MM.1S (cell line): ENCODE results near the gene LRRC75A.

Experiments
- DNase-seq: peaks from one replicate; pipeline ENCODE4 v3.0.0-alpha.2; 2015
- H2AFZ ChIP-seq: fragments of 300-600 bp; sonication (generic); 2 replicates; pipeline ENCODE4 v1.6.0; 2016; ENCODE audit warnings: antibody characterized with exemption, low read length
- H3F3A ChIP-seq: fragments of 300-600 bp; sonication (generic); 2 replicates; pipeline ENCODE4 v1.6.1; 2016; ENCODE audit warnings: mild to moderate bottlenecking, antibody characterized with exemption, low read length, moderate library complexity, mixed read lengths; ENCODE audit not compliant: insufficient read depth
- H3K27ac ChIP-seq: fragments of 300-600 bp; sonication (generic); 2 replicates; pipeline ENCODE4 v1.5.1; 2016; ENCODE audit warnings: mild to moderate bottlenecking, low read length
- H3K27me3 ChIP-seq: fragments of 300-600 bp; sonication (generic); replicated peaks from 2 replicates; pipeline ENCODE4 v1.6.0; 2016; ENCODE audit warnings: low read length; ENCODE audit not compliant: insufficient read depth
- H3K36me3 ChIP-seq: fragments of 300-600 bp; sonication (generic); replicated peaks from 2 replicates; pipeline ENCODE4 v1.6.1; 2016; ENCODE audit warnings: mild to moderate bottlenecking, low read length, mixed read lengths; ENCODE audit not compliant: insufficient read depth
- H3K4me1 ChIP-seq: fragments of 300-600 bp; sonication (generic); 2 replicates; pipeline ENCODE4 v1.6.1; 2016; ENCODE audit warnings: low read length, mixed read lengths
- H3K4me2 ChIP-seq: fragments of 300-600 bp; sonication (generic); 2 replicates; pipeline ENCODE4 v1.6.0; 2016; ENCODE audit warnings: low read depth, low read length
- H3K4me3 ChIP-seq: fragments of 300-600 bp; sonication (generic); 2 replicates; pipeline ENCODE4 v1.5.1; 2016; ENCODE audit warnings: low read length, mixed read lengths
- H3K79me2 ChIP-seq: fragments of 300-600 bp; sonication (generic); 2 replicates; pipeline ENCODE4 v1.6.1; 2016; ENCODE audit warnings: mixed run types, low read length, mixed read lengths
- H3K9ac ChIP-seq: fragments of 300-600 bp; sonication (generic); 2 replicates; pipeline ENCODE4 v1.6.1; 2016; ENCODE audit warnings: low read length, mixed read lengths
- H3K9me2 ChIP-seq: fragments of 300-600 bp; sonication (generic); replicated peaks from 2 replicates; pipeline ENCODE4 v1.6.1; 2016; ENCODE audit warnings: mild to moderate bottlenecking, low read length, mixed read lengths; ENCODE audit not compliant: insufficient read depth
- H3K9me3 ChIP-seq: fragments of 300-600 bp; sonication (generic); replicated peaks from 2 replicates; pipeline ENCODE4 v1.6.1; 2016; ENCODE audit warnings: mild to moderate bottlenecking, low read length, mixed read lengths; ENCODE audit not compliant: insufficient read depth
- H4K20me1 ChIP-seq: fragments of 300-600 bp; sonication (generic); 2 replicates; pipeline ENCODE4 v1.6.1; 2016; ENCODE audit warnings: mild to moderate bottlenecking, low read length, moderate library complexity, mixed read lengths; ENCODE audit not compliant: insufficient read depth
- CTCF ChIP-seq: fragments of 300-600 bp; sonication (generic); IDR thresholded peaks from 2 replicates; pipeline ENCODE4 v1.5.1; 2016; ENCODE audit warnings: antibody characterized with exemption, low read length, mixed read lengths
- EZH2 ChIP-seq: fragments of 300-600 bp; sonication (generic); optimal IDR thresholded peaks from 2 replicates; pipeline ENCODE3; 2017; ENCODE audit warnings: low read depth, mild to moderate bottlenecking, antibody characterized with exemption, low read length, mixed read lengths
- EZH2phosphoT487 ChIP-seq: fragments of 300-600 bp; sonication (generic); IDR thresholded peaks from 2 replicates; pipeline ENCODE4 v1.6.1; 2018; ENCODE audit warnings: antibody characterized with exemption, low read length

The LRRC75A gene

GRCh38 chr17:16433514-16433913, 58.5 kb downstream of the LRRC75A start:
- no peaks in the 10 kb centered on the region for H3K27me3 ChIP-seq
- no peak overlapping the region for H3K4me3 ChIP-seq
- H3K9ac ChIP-seq: no peak overlapping the region
- no peaks in the 10 kb centered on the region for H3K79me2 ChIP-seq
- no peaks in the 10 kb centered on the region for H3K9me3 ChIP-seq
- TF ChIP-seq CTCF: no peak
- no peak for TF ChIP-seq EZH2
- no peak for TF ChIP-seq EZH2phosphoT487
- DNase-seq: no peak
- no peak overlapping the region for H3K4me2 ChIP-seq
- H3K36me3 ChIP-seq: no peaks in the 10 kb centered on the region
- H4K20me1 ChIP-seq: no peaks in the 10 kb centered on the region
- H3F3A ChIP-seq: no peaks in the 10 kb centered on the region
- no peak overlapping the region for H3K27ac ChIP-seq
- no peaks in the 10 kb centered on the region for H3K9me2 ChIP-seq
- no peak overlapping the region for H2AFZ ChIP-seq
- H3K4me1 ChIP-seq: peaks cover 4% of the 10 kb centered on the region; the same call in 1 of the 2 replicates

- no peaks in the 10 kb centered on the region for H3K79me2 ChIP-seq
These were observed 60.0 kb downstream of the LRRC75A start for GRCh38 chr17:16432017-16432416.

GRCh38 chr17:16430650-16431049, 61.3 kb downstream of the LRRC75A start:
- H3K27ac ChIP-seq: no peak overlapping the region
- H2AFZ ChIP-seq: no peak overlapping the region
- H3K9ac ChIP-seq: no peak overlapping the region
- no peak overlapping the region for H3K4me2 ChIP-seq
- H3K27me3 ChIP-seq: no peaks in the 10 kb centered on the region
- H3F3A ChIP-seq: no peaks in the 10 kb centered on the region
- no peaks in the 10 kb centered on the region for H3K4me1 ChIP-seq
- no peaks in the 10 kb centered on the region for H3K9me3 ChIP-seq
- no peaks in the 10 kb centered on the region for H4K20me1 ChIP-seq
- no peaks in the 10 kb centered on the region for H3K9me2 ChIP-seq
- H3K36me3 ChIP-seq: no peaks in the 10 kb centered on the region
- H3K79me2 ChIP-seq: no peaks in the 10 kb centered on the region
- DNase-seq: no peak
- H3K4me3 ChIP-seq: no peak overlapping the region
- TF ChIP-seq EZH2: no peak
- no peak for TF ChIP-seq EZH2phosphoT487
- no peak for TF ChIP-seq CTCF

More at GRCh38 chr17:16432017-16432416, 60.0 kb downstream of the LRRC75A start:
- H2AFZ ChIP-seq: no peak overlapping the region
- H3K4me3 ChIP-seq: no peak overlapping the region
- no peaks in the 10 kb centered on the region for H3F3A ChIP-seq
- no peak overlapping the region for H3K27ac ChIP-seq
- H3K4me1 ChIP-seq: no peaks in the 10 kb centered on the region
- no peak overlapping the region for H3K4me2 ChIP-seq
- H3K9me2 ChIP-seq: no peaks in the 10 kb centered on the region
- no peaks in the 10 kb centered on the region for H3K9me3 ChIP-seq
- DNase-seq: no peak
- H3K36me3 ChIP-seq: no peaks in the 10 kb centered on the region
- TF ChIP-seq EZH2phosphoT487 (no peak), CTCF (no peak), EZH2 (no peak)
- H4K20me1 ChIP-seq: no peaks in the 10 kb centered on the region
- H3K27me3 ChIP-seq: no peaks in the 10 kb centered on the region
- no peak overlapping the region for H3K9ac ChIP-seq
